Right lobe of liver (tissue), 4 donors: Measurements from ENCODE around the gene ARHGAP8.

Experiments used
- POLR2A ChIP-seq: fragments of 450-650 bp; IDR thresholded peaks from one replicate; pipeline ENCODE4 v1.6.1; 2017; ENCODE audit warnings: antibody characterized with exemption, mild to moderate bottlenecking
- TF ChIP-seq, protein P1 (sequence below), 4 donors: fragments of 200-600 bp in 3 of 4; fragments of 450-650 bp in 1 of 4; IDR thresholded peaks; one replicate each; pipeline versions ENCODE4 v1.5.1 to v1.8.0; 2016 to 2022; ENCODE audit warnings: antibody characterized with exemption in 4 of 4, mild to moderate bottlenecking in 2 of 4
- donor health status: DM: no; HTN: no; CAD: no.
- donor health status: DM: no; HTN: no; CAD: no.
- donor health status: DM: no; HTN: yes; CAD: no.

DNA sequence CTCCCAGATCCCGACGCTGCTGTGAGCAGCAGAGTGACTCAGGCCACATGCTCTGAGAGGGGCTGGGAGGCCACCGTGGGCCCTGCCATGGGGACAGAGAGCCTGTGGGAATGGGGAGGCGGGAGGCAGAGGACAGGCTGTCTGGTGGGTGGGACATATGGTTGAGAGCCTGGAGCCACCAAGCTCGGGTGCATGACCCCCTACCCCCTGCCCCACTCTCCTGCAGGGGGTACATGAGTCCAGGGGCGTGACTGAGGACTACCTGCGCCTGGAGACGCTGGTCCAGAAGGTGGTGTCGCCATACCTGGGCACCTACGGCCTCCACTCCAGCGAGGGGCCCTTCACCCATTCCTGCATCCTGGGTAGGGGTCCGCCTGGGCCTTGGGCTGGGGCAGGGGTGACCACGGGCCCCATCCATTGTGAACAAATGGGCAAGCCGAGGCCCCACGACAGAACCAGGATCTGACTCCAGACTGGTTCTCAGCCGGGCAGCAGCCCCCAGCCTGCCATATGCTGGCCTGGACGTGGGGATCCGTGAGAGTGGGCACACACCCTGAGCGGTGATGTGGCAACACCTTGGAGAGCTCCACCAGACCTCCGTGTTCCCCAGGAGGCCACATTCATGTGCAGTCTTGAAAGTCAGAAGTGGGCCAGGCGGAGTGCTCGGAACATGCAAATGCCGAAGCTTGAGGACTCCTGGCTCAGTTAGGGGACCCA, 17.4 kb upstream of the ARHGAP8 start:
- TF ChIP-seq, protein P1, sequence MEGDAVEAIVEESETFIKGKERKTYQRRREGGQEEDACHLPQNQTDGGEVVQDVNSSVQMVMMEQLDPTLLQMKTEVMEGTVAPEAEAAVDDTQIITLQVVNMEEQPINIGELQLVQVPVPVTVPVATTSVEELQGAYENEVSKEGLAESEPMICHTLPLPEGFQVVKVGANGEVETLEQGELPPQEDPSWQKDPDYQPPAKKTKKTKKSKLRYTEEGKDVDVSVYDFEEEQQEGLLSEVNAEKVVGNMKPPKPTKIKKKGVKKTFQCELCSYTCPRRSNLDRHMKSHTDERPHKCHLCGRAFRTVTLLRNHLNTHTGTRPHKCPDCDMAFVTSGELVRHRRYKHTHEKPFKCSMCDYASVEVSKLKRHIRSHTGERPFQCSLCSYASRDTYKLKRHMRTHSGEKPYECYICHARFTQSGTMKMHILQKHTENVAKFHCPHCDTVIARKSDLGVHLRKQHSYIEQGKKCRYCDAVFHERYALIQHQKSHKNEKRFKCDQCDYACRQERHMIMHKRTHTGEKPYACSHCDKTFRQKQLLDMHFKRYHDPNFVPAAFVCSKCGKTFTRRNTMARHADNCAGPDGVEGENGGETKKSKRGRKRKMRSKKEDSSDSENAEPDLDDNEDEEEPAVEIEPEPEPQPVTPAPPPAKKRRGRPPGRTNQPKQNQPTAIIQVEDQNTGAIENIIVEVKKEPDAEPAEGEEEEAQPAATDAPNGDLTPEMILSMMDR (IDR thresholded peaks at IDR 0.05): no peak
- no peak for TF ChIP-seq POLR2A
